Neural progenitor cell (in vitro differentiated cells): ENCODE results near the gene GAS2.

Experiments used
- EZH2 ChIP-seq: fragments of 200-600 bp; sonication (generic); IDR thresholded peaks from 2 replicates; pipeline ENCODE4 v1.6.1; 2017; ENCODE audit warnings: antibody characterized with exemption, mild to moderate bottlenecking, moderate library complexity
- EZH2phosphoT487 ChIP-seq: fragments of 200-600 bp; sonication (generic); IDR thresholded peaks from 2 replicates; pipeline ENCODE4 v1.6.1; 2017; ENCODE audit warnings: antibody characterized with exemption
- TF ChIP-seq, protein P1 (sequence below): fragments of 200-600 bp; sonication (generic); IDR thresholded peaks from 2 replicates; pipeline ENCODE4 v1.5.1; 2017; ENCODE audit warnings: antibody characterized with exemption, mild to moderate bottlenecking

DNA sequence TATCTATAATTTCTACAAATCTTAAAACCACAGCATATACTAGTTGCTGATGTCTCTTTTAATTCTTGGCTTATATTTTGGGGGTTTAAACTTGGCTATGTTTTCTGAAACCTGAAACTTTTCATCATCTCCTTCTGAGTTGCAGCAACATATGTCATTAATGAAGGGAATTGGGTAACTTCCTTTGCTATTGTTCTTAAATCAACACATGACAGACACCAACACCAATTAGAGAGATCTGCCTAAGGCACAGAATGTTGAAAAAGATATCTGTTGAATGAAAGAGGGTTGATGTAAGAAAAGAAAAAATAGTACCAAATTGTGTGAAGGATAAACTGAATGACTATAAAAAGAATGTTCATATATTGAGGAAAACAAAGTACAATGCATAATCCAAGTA, 10.3 kb upstream of the GAS2 start:
- TF ChIP-seq, protein P1, sequence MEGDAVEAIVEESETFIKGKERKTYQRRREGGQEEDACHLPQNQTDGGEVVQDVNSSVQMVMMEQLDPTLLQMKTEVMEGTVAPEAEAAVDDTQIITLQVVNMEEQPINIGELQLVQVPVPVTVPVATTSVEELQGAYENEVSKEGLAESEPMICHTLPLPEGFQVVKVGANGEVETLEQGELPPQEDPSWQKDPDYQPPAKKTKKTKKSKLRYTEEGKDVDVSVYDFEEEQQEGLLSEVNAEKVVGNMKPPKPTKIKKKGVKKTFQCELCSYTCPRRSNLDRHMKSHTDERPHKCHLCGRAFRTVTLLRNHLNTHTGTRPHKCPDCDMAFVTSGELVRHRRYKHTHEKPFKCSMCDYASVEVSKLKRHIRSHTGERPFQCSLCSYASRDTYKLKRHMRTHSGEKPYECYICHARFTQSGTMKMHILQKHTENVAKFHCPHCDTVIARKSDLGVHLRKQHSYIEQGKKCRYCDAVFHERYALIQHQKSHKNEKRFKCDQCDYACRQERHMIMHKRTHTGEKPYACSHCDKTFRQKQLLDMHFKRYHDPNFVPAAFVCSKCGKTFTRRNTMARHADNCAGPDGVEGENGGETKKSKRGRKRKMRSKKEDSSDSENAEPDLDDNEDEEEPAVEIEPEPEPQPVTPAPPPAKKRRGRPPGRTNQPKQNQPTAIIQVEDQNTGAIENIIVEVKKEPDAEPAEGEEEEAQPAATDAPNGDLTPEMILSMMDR, result no peak
- TF ChIP-seq EZH2, result no peak
- no peak for TF ChIP-seq EZH2phosphoT487
